SK-N-SH (cell line): ENCODE results near the gene TMEM60. TPM values are rescaled to one million over a fixed set of nuclear protein-coding genes. Genes with fewer than 3 reads are reported as not detected.

ENCODE experiments used
- CTCF ChIA-PET: fragments of 300-600, 350-600 bp; formaldehyde crosslinking; extraction: SDS; loops from one replicate; lab custom pipeline; 2021; lab: Yijun Ruan, JAX
- POLR2A ChIA-PET: fragments of 350-600 bp; sonication (Branson Sonifier 250); formaldehyde crosslinking; extraction: SDS; loops from one replicate; lab custom pipeline; 2020; ENCODE audit warnings: antibody characterized with exemption, inconsistent platforms; lab: Yijun Ruan, JAX
- DNase-seq: peaks from one replicate; pipeline ENCODE4 v3.0.0; 2012
- H2AFZ ChIP-seq: fragments of 200-600 bp; sonication (generic); 2 replicates; pipeline ENCODE4 v1.8.1; 2016; ENCODE audit warnings: antibody characterized with exemption, mild to moderate bottlenecking, low read depth
- H3F3A ChIP-seq: fragments of 200-600 bp; sonication (generic); replicated peaks from 2 replicates; pipeline ENCODE3; 2016; ENCODE audit warnings: antibody characterized with exemption, mild to moderate bottlenecking; ENCODE audit not compliant: insufficient read depth
- H3K27ac ChIP-seq, 2 experiments: fragments of 200-500 bp in 1 of 2; fragments of 200-600 bp in 1 of 2; sonication (Bioruptor generic) in 1 of 2; sonication (generic), shearing (Covaris generic) in 1 of 2; 2 replicates each; pipeline versions ENCODE4 v1.5.1 to v1.6.1; 2014 to 2016; ENCODE audit warnings: low read depth in 2 of 2, inconsistent platforms in 1 of 2, low read length in 1 of 2, mild to moderate bottlenecking in 1 of 2, mixed read lengths in 1 of 2
- H3K27me3 ChIP-seq: fragments of 200-600 bp; sonication (generic), shearing (Covaris generic); 2 replicates; pipeline ENCODE4 v1.6.1; 2016; ENCODE audit warnings: mixed run types; ENCODE audit not compliant: insufficient read depth
- H3K36me3 ChIP-seq, 2 experiments: fragments of 200-500 bp in 1 of 2; fragments of 200-600 bp in 1 of 2; sonication (Bioruptor generic) in 1 of 2; sonication (generic) in 1 of 2; replicated peaks in 1 of 2; 2 replicates each; pipeline versions ENCODE3 to v1.5.1; 2014 to 2016; ENCODE audit warnings: low read length in 1 of 2, mild to moderate bottlenecking in 1 of 2; ENCODE audit not compliant: insufficient read depth in 2 of 2, control insufficient read depth in 1 of 2
- H3K4me1 ChIP-seq, 2 experiments: fragments of 200-500 bp in 1 of 2; fragments of 200-600 bp in 1 of 2; sonication (Bioruptor generic) in 1 of 2; sonication (generic), shearing (Covaris generic) in 1 of 2; 2 replicates each; pipeline versions ENCODE4 v1.5.1 to v1.6.1; 2014 to 2016; ENCODE audit warnings: low read depth in 1 of 2, low read length in 1 of 2, mixed run types in 1 of 2; ENCODE audit not compliant: insufficient read depth in 2 of 2, control insufficient read depth in 1 of 2
- H3K4me2 ChIP-seq: fragments of 200-600 bp; sonication (generic), shearing (Covaris generic); 2 replicates; pipeline ENCODE4 v1.6.1; 2017; ENCODE audit warnings: mixed run types
- H3K4me3 ChIP-seq, 2 experiments: fragments of 200-500 bp in 1 of 2; fragments of 200-600 bp in 1 of 2; sonication (Bioruptor generic) in 1 of 2; sonication (generic), shearing (Covaris generic) in 1 of 2; 2 replicates each; pipeline versions ENCODE4 v1.5.1 to v1.8.1; 2014 to 2016; ENCODE audit warnings: low read depth in 2 of 2, inconsistent platforms in 1 of 2, low read length in 1 of 2, mild to moderate bottlenecking in 1 of 2, mixed read lengths in 1 of 2, moderate library complexity in 1 of 2
- H3K79me2 ChIP-seq: fragments of 200-600 bp; sonication (generic); 2 replicates; pipeline ENCODE4 v1.8.1; 2017; ENCODE audit warnings: mild to moderate bottlenecking; ENCODE audit not compliant: insufficient read depth
- H3K9ac ChIP-seq: fragments of 200-600 bp; sonication (generic); 2 replicates; pipeline ENCODE4 v1.6.1; 2017; ENCODE audit warnings: mixed run types
- H3K9me2 ChIP-seq: fragments of 200-600 bp; sonication (generic); 2 replicates; pipeline ENCODE4 v1.6.1; 2017; ENCODE audit warnings: mixed run types
- H3K9me3 ChIP-seq: fragments of 200-600 bp; sonication (generic); 2 replicates; pipeline ENCODE4 v1.6.1; 2017; ENCODE audit warnings: mixed run types, mild to moderate bottlenecking, moderate library complexity
- H4K20me1 ChIP-seq: fragments of 200-600 bp; sonication (generic); 2 replicates; pipeline ENCODE4 v1.6.1; 2017; ENCODE audit warnings: mild to moderate bottlenecking, mixed run types; ENCODE audit not compliant: insufficient read depth
- CHD2 ChIP-seq: fragments of 150-350 bp; IDR thresholded peaks from 2 replicates; pipeline ENCODE4 v1.6.1; 2018; ENCODE audit warnings: low read length; ENCODE audit not compliant: partially characterized antibody
- EZH2phosphoT487 ChIP-seq: fragments of 200-600 bp; sonication (generic); IDR thresholded peaks from 2 replicates; pipeline ENCODE4 v1.6.1; 2017; ENCODE audit warnings: low read depth, mixed run types, mild to moderate bottlenecking, antibody characterized with exemption, moderate library complexity, borderline replicate concordance
- FOXJ3 ChIP-seq: sonication (generic); formaldehyde crosslinking; IDR thresholded peaks from 2 replicates; pipeline ENCODE4 v1.5.1; 2020; ENCODE audit warnings: mild to moderate bottlenecking, missing genetic modification reagents
- FOXM1 ChIP-seq: IDR thresholded peaks from 2 replicates; pipeline ENCODE4 v1.4.0; 2012; ENCODE audit warnings: low read depth, mild to moderate bottlenecking
- GABPA ChIP-seq: IDR thresholded peaks from 2 replicates; pipeline ENCODE4 v1.4.0; 2012; ENCODE audit warnings: low read depth, mild to moderate bottlenecking
- GATA2 ChIP-seq: sonication (generic); formaldehyde crosslinking; IDR thresholded peaks from 2 replicates; pipeline ENCODE4 v1.5.0; 2020; ENCODE audit warnings: mild to moderate bottlenecking, missing genetic modification reagents
- MAX ChIP-seq: IDR thresholded peaks from 2 replicates; pipeline ENCODE4 v1.4.0; 2012; ENCODE audit warnings: low read depth
- MXI1 ChIP-seq: IDR thresholded peaks from 2 replicates; pipeline ENCODE4 v1.6.1; 2012; ENCODE audit warnings: mild to moderate bottlenecking, low read depth, low read length, improper control_type of control experiment
- NFIC ChIP-seq: IDR thresholded peaks from 2 replicates; pipeline ENCODE4 v1.4.0; 2012; ENCODE audit warnings: borderline replicate concordance
- NRF1 ChIP-seq: IDR thresholded peaks from 2 replicates; pipeline ENCODE4 v1.6.1; 2012; ENCODE audit warnings: low read depth, mild to moderate bottlenecking, low read length
- RAD21 ChIP-seq: IDR thresholded peaks from 2 replicates; pipeline ENCODE4 v1.6.1; 2012; ENCODE audit warnings: mild to moderate bottlenecking, low read length
- RCOR1 ChIP-seq: fragments of 150-350 bp; IDR thresholded peaks from 2 replicates; pipeline ENCODE4 v1.6.1; 2017; ENCODE audit warnings: antibody characterized with exemption, low read length
- RFX5 ChIP-seq: IDR thresholded peaks from 2 replicates; pipeline ENCODE4 v1.6.1; 2012; ENCODE audit warnings: mild to moderate bottlenecking, improper control_type of control experiment, low read length
- SMC3 ChIP-seq: IDR thresholded peaks from 2 replicates; pipeline ENCODE4 v1.6.1; 2012; ENCODE audit warnings: low read depth, low read length, improper control_type of control experiment
- TAF1 ChIP-seq: IDR thresholded peaks from 2 replicates; pipeline ENCODE4 v1.6.1; 2012; ENCODE audit warnings: low read depth, mild to moderate bottlenecking, low read length, moderate library complexity, borderline replicate concordance
- TEAD4 ChIP-seq: IDR thresholded peaks from 2 replicates; pipeline ENCODE4 v1.4.0; 2012; ENCODE audit warnings: mild to moderate bottlenecking, borderline replicate concordance; ENCODE audit not compliant: insufficient read depth
- WGBS: methylation state at CpG from one replicate; pipeline ENCODE4 v1.1.6; 2017; ENCODE audit warnings: low lambda C conversion rate; 5-methylcytosine and 5-hydroxymethylcytosine counted together
- polyA plus RNA-seq, 3 experiments: library from polyadenylated mRNA; depleted of rRNA; stranded (reverse); fragments of >200 nt; gene quantifications; 2 replicates each; pipeline ENCODE4 v1.2.3, GENCODE V29; 2012
- TF ChIP-seq, protein P1 (sequence below): fragments of 150-350 bp; IDR thresholded peaks from 2 replicates; pipeline ENCODE4 v1.6.1; 2017; ENCODE audit warnings: antibody characterized with exemption, low read length, low read depth, borderline replicate concordance
- TF ChIP-seq, protein P2 (sequence below): IDR thresholded peaks from 2 replicates; pipeline ENCODE4 v1.4.0; 2012; ENCODE audit warnings: low read depth, borderline replicate concordance
- TF ChIP-seq, protein P3 (sequence below): fragments of 150-350 bp; IDR thresholded peaks from 2 replicates; pipeline ENCODE4 v1.6.1; 2016; ENCODE audit warnings: mild to moderate bottlenecking, low read depth, low read length

TMEM60 gene
- polyA plus RNA-seq, 1 of the 3 experiments (the other 2 are of a cell fraction) = 24.8 TPM

DNA sequence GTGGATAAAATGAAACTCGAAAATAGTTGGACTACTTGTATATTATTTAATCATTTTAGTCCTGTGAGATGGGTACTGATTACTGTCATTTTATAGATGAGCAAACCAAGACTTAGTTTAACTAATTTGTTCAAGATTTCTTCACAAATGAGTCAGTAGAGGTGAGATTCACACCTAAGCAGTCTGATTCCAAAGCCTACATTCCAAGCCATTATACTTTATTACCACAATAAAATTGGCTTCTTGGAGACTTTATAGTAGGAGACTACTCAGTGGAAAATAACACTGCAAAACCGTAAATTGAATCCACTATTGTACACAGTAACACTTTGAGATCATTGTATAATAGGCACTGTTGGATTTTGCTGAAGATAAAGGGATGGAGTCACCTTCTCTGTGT lies 2.5 kb upstream of the TMEM60 start:
- ChIA-PET CTCF (no interaction called here), POLR2A (no interaction called here)
- Histone ChIP-seq H3K27me3 (no peaks in the 10 kb centered on the region), H3K9me2 (no peaks in the 10 kb centered on the region), H3K27ac (no peak overlapping the region), H3K9ac (no peak overlapping the region), H2AFZ (no peak overlapping the region), H3F3A (peaks cover 23% of the 10 kb centered on the region), H4K20me1 (0 out of 2 replicates have a peak, but pooled peaks cover 4% of the 10 kb centered on the region), H3K4me1 (peaks cover 9 to 18% of the 10 kb centered on the region in 2 experiments; a peak in 3 of 4 replicates), H3K4me3 (no peak overlapping the region), H3K36me3 (peaks cover 2 to 16% of the 10 kb centered on the region in 2 experiments), H3K9me3 (peaks cover 7% of the 10 kb centered on the region; the same call in 1 of the 2 replicates), H3K79me2 (peaks cover 92% of the 10 kb centered on the region), H3K4me2 (peak overlapping the region; percentile 84; the same call in 1 of the 2 replicates)
- WGBS = 97% methylated on average over 2 of the region's 2 CpGs
- no peak for DNase-seq
- no peak for TF ChIP-seq FOXM1
- TF ChIP-seq TAF1 = no peak
- no peak for TF ChIP-seq FOXJ3 (CRISPR knock-in tag)
- TF ChIP-seq CHD2 = no peak
- no peak for TF ChIP-seq NRF1
- TF ChIP-seq, protein P1, sequence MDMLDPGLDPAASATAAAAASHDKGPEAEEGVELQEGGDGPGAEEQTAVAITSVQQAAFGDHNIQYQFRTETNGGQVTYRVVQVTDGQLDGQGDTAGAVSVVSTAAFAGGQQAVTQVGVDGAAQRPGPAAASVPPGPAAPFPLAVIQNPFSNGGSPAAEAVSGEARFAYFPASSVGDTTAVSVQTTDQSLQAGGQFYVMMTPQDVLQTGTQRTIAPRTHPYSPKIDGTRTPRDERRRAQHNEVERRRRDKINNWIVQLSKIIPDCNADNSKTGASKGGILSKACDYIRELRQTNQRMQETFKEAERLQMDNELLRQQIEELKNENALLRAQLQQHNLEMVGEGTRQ = no peak
- no peak for TF ChIP-seq SMC3
- no peak for TF ChIP-seq MXI1
- TF ChIP-seq EZH2phosphoT487 = no peak
- no peak for TF ChIP-seq RAD21
- TF ChIP-seq, protein P2, sequence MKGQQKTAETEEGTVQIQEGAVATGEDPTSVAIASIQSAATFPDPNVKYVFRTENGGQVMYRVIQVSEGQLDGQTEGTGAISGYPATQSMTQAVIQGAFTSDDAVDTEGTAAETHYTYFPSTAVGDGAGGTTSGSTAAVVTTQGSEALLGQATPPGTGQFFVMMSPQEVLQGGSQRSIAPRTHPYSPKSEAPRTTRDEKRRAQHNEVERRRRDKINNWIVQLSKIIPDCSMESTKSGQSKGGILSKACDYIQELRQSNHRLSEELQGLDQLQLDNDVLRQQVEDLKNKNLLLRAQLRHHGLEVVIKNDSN = no peak
- no peak for TF ChIP-seq TEAD4
- no peak for TF ChIP-seq MAX
- no peak for TF ChIP-seq RFX5

DNA sequence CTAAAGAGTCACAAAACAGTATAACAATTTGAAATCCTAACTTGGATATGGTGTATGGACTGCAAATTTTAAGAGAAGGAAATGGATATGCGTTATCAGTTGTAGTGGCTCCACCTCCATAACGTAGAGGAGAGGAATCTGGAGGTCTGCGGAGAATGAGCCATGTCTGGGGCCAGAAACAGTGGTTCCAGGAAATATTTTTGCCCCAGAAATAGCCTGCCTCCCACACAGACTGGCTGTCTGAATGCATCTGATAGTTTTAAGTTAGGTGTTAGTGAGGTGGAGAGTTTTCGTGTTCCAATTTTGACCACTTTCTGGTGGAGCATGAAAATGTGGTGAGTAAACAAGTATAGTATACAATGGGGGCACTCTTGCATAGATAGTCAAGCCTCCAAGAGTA lies 1.9 kb upstream of the TMEM60 start:
- CTCF ChIA-PET = interaction anchor here (0.8 to 3.0 kb wide), 2 partner anchors 40 to 41 kb away, joined by 3 to 9 read pairs; no protein-coding TSS in a partner anchor
- peak overlapping the region; percentile 79; the same call in 1 of the 2 replicates for H3K9ac ChIP-seq
- peak overlapping the region; percentile 88 for H2AFZ ChIP-seq
- no peaks in the 10 kb centered on the region for H3K9me2 ChIP-seq
- H3F3A ChIP-seq = peaks cover 19% of the 10 kb centered on the region
- POLR2A ChIA-PET = no interaction called here
- H3K9me3 ChIP-seq = peaks cover 1% of the 10 kb centered on the region; the same call in 1 of the 2 replicates
- peaks cover 9 to 18% of the 10 kb centered on the region in 2 experiments; a peak in 3 of 4 replicates for H3K4me1 ChIP-seq
- TF ChIP-seq NFIC = no peak
- no peak for TF ChIP-seq GATA2
- TF ChIP-seq FOXM1 = no peak
- TF ChIP-seq EZH2phosphoT487 = no peak
- no peak for TF ChIP-seq RCOR1
- no peak for TF ChIP-seq TAF1
- TF ChIP-seq MXI1 = no peak
- TF ChIP-seq, protein P3, sequence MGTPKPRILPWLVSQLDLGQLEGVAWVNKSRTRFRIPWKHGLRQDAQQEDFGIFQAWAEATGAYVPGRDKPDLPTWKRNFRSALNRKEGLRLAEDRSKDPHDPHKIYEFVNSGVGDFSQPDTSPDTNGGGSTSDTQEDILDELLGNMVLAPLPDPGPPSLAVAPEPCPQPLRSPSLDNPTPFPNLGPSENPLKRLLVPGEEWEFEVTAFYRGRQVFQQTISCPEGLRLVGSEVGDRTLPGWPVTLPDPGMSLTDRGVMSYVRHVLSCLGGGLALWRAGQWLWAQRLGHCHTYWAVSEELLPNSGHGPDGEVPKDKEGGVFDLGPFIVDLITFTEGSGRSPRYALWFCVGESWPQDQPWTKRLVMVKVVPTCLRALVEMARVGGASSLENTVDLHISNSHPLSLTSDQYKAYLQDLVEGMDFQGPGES = no peak
- no peak for TF ChIP-seq FOXJ3 (CRISPR knock-in tag)
- no peak for TF ChIP-seq GABPA
- peaks cover 2 to 12% of the 10 kb centered on the region in 2 experiments for H3K36me3 ChIP-seq
- H4K20me1 ChIP-seq = 0 out of 2 replicates have a peak, but pooled peaks cover 4% of the 10 kb centered on the region
- peak overlapping the region; percentile 76 to 87; a peak in 3 of 4 replicates for H3K4me3 ChIP-seq
- peaks cover 92% of the 10 kb centered on the region for H3K79me2 ChIP-seq
- 63% methylated on average over 4 of the region's 4 CpGs for WGBS
- peak overlapping the region; percentile 84 for H3K4me2 ChIP-seq
- no peaks in the 10 kb centered on the region for H3K27me3 ChIP-seq
- H3K27ac ChIP-seq = peak overlapping the region in 1 of 2 experiments; percentile 74; a peak in 2 of 4 replicates
- DNase-seq = no peak
